ENCODE measurements around the gene DKKL1. TPM values are rescaled to one million over a fixed set of nuclear protein-coding genes. Genes with fewer than 3 reads are reported as not detected.

The DKKL1 gene
- total RNA-seq, 1 experiment from 2014 or later: not detected

DNA sequence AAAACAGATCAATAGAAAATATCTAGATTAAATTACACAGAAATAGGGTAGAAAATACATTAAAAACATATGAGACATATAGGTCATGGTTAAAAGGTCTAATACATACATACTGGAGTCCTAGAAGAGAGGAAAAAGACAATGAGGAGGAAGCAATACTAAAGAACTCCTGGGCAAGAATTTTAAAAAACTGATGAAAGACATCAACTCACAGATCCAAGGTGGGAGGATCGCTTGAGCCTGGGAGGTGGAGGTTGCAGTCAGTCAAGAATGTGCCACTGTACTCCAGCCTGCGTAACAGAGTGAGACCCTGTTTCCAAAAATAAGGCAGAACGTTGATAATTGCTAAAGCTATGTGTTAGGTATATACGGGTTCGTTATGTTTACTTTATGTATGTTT lies 19.0 kb downstream of the DKKL1 start:
- DNase-seq: no peak
- H3K4me1 ChIP-seq (replicated peaks; ENCODE audit: insufficient read depth): no peaks in the 10 kb centered on the region
- BruUV-seq (replicated peaks): no TSS peak
- H3K9me3 ChIP-seq (ENCODE audit: insufficient read depth, low read depth): peaks cover 7% of the 10 kb centered on the region; the same call in 1 of the 2 replicates
- H3K4me2 ChIP-seq: no peak overlapping the region
- no peaks in the 10 kb centered on the region for H3K9me2 ChIP-seq (ENCODE audit: insufficient read depth)
- H4K20me1 ChIP-seq (ENCODE audit: insufficient read depth): no peaks in the 10 kb centered on the region
- H3K27me3 ChIP-seq (ENCODE audit: insufficient read depth, low read depth): peaks cover 6% of the 10 kb centered on the region; the same call in 1 of the 2 replicates
- no peaks in the 10 kb centered on the region for H3K36me3 ChIP-seq (ENCODE audit: low read depth)
- H3K79me2 ChIP-seq (ENCODE audit: low read depth): no peaks in the 10 kb centered on the region
- POLR2A ChIA-PET (ENCODE audit: unreplicated experiment): no interaction called here
- CTCF ChIA-PET: no interaction called here
- H3F3A ChIP-seq (ENCODE audit: insufficient read depth, low read depth): peaks cover 4% of the 10 kb centered on the region; the same call in 1 of the 2 replicates
- H3K4me3 ChIP-seq: no peak overlapping the region
- no peak overlapping the region for H3K27ac ChIP-seq
- intact Hi-C loops (cut with micrococcal nuclease; ENCODE audit: unreplicated experiment): no loop called here
- TF ChIP-seq CTCF (conservative IDR thresholded peaks at IDR 0.05): no peak
- no peak for TF ChIP-seq EZH2 (IDR thresholded peaks at IDR 0.05; ENCODE audit: low read depth)
- H2AFZ ChIP-seq: no peak overlapping the region

DNA sequence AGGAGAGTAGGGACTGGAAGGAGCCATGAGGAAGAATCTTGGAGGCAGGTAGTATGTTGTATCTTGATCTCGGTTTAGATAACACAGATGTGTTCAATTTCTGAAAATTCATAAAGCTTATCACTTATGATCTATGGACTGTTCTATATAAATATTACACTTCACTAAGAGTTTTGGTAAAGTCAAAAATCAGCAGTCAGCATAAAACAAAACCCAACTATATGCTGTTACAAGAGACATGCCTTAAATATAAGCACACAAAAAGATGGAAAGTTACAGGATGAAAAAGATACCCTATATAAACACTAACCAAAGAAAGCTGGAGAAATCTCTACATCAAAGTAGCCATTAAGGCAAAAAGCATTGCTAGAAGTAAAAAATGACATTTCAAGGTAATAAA lies 19.9 kb downstream of the DKKL1 start:
- no peak overlapping the region for H3K4me2 ChIP-seq
- intact Hi-C loops (cut with micrococcal nuclease; ENCODE audit: unreplicated experiment): no loop called here
- POLR2A ChIA-PET (ENCODE audit: unreplicated experiment): interaction anchor here (0.6 kb wide), 1 partner anchor 59 kb away, joined by 4 read pairs; no protein-coding TSS in a partner anchor

DNA sequence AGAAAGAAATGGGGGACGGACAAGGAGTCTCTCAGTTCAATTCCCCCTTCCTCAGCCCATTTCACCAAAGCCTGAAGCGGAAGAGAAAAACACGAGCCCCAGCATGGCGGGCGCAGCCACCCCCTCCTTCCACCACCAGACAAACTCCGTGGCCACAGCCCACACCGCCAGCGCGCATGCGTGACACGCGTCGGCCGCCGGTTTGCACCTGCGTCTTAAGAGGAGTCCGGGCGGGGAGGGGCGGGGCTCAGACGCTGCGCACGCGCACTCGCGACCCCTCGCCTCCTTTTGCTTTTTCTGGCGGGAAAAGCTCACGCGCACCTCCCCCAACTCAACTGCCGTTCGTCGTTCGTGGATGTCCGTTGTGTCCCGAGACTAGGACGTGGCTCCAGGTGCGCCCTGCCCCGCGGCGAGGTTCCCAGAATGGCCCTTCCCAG lies 24.3 kb downstream of the DKKL1 start, which contains the start of gene KASH5:
Gene KASH5, plus strand, starts transcription at position 314 of the 437 bp plus-strand sequence. CDS start 2,635 bp downstream, outside the sequence.
- Histone ChIP-seq H3F3A (ENCODE audit: insufficient read depth, low read depth) (peaks cover 12% of the 10 kb centered on the region; the same call in 1 of the 2 replicates), H3K4me1 (replicated peaks; ENCODE audit: insufficient read depth) (no peaks in the 10 kb centered on the region), H3K27ac (no peak within 1 kb of the TSS), H3K27me3 (ENCODE audit: insufficient read depth, low read depth) (peaks cover 16% of the 10 kb centered on the region), H2AFZ (peak within 1 kb of the TSS; percentile 65; the same call in 1 of the 2 replicates), H3K9me3 (ENCODE audit: insufficient read depth, low read depth) (peaks cover 3% of the 10 kb centered on the region; the same call in 1 of the 2 replicates), H3K79me2 (ENCODE audit: low read depth) (no peaks in the 10 kb centered on the region), H3K4me3 (peak within 1 kb of the TSS; percentile 41; the same call in 1 of the 2 replicates), H3K4me2 (peak within 1 kb of the TSS; percentile 24), H4K20me1 (ENCODE audit: insufficient read depth) (no peaks in the 10 kb centered on the region), H3K36me3 (ENCODE audit: low read depth) (no peaks in the 10 kb centered on the region), H3K9me2 (ENCODE audit: insufficient read depth) (no peaks in the 10 kb centered on the region)
- TF ChIP-seq EZH2 (IDR thresholded peaks at IDR 0.05; ENCODE audit: low read depth) (no peak), CTCF (conservative IDR thresholded peaks at IDR 0.05) (no peak)
- ChIA-PET POLR2A (ENCODE audit: unreplicated experiment) (interaction anchor here (0.7 kb wide), 2 partner anchors 13 to 1128 kb away, joined by 5 to 6 read pairs; no protein-coding TSS in a partner anchor), CTCF (no interaction called here)
- BruUV-seq (replicated peaks): no TSS peak
- intact Hi-C loops (cut with micrococcal nuclease; ENCODE audit: unreplicated experiment): no loop called here
- DNase-seq: peak; percentile 59 to 71

More for the DNA sequence above, 19.9 kb downstream of the DKKL1 start:
- Histone ChIP-seq H3K27ac (no peak overlapping the region), H3K27me3 (ENCODE audit: insufficient read depth, low read depth) (peaks cover 6% of the 10 kb centered on the region; the same call in 1 of the 2 replicates), H3F3A (ENCODE audit: insufficient read depth, low read depth) (peaks cover 4% of the 10 kb centered on the region; the same call in 1 of the 2 replicates), H3K4me3 (no peak overlapping the region), H3K9me3 (ENCODE audit: insufficient read depth, low read depth) (peaks cover 7% of the 10 kb centered on the region; the same call in 1 of the 2 replicates), H3K36me3 (ENCODE audit: low read depth) (no peaks in the 10 kb centered on the region), H4K20me1 (ENCODE audit: insufficient read depth) (no peaks in the 10 kb centered on the region), H3K4me1 (replicated peaks; ENCODE audit: insufficient read depth) (no peaks in the 10 kb centered on the region), H3K9me2 (ENCODE audit: insufficient read depth) (no peaks in the 10 kb centered on the region), H2AFZ (no peak overlapping the region), H3K79me2 (ENCODE audit: low read depth) (no peaks in the 10 kb centered on the region)
- DNase-seq: no peak
- CTCF ChIA-PET: interaction anchor here (0.6 kb wide), 1 partner anchor 58 kb away, joined by 4 read pairs; no protein-coding TSS in a partner anchor
- no TSS peak for BruUV-seq (replicated peaks)
- TF ChIP-seq CTCF (conservative IDR thresholded peaks at IDR 0.05): no peak
- no peak for TF ChIP-seq EZH2 (IDR thresholded peaks at IDR 0.05; ENCODE audit: low read depth)
